ENCODE measurements around the gene G6PD. TPM values are rescaled to one million over a fixed set of nuclear protein-coding genes. Genes with fewer than 3 reads are reported as not detected.

The G6PD gene
- total RNA-seq, 4 donors from 2014 or later: 46.5 to 180 (median 79.9) TPM

DNA sequence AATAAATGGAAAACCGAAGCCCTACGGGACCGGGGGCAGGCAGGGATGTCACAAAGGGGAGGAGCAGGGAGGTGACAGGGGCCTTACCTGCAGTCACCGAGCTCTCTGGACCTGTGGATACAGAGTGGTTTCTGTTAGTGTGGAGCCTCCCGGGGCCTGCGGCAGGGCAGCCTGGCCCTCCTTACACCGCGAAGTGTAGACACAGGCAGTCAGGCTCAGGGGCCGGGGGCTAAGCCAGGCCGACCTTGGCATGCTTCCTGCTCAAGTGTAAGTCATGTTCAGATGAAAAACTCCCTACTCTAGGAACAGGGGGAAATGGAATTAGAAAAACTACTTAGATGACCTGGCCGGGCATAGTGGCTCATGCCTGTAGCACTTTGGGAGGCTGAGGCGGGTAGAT, 34.9 kb downstream of the G6PD start:
- 94% methylated on average over 11 of the region's 12 CpGs; no CpG with 5 or more reads in 1 of the 2 donors for WGBS, 2 donors
- no peak overlapping the region for H3K27ac ChIP-seq
- no peaks in the 10 kb centered on the region for H3K27me3 ChIP-seq
- no peaks in the 10 kb centered on the region for H3K9me3 ChIP-seq
- peaks cover 0 to 57% (median 0%) of the 10 kb centered on the region in 3 donors for H3K36me3 ChIP-seq
- intact Hi-C loops (cut with DNase I): no loop called here
- H3K4me3 ChIP-seq: no peak overlapping the region
- TF ChIP-seq, protein P1, sequence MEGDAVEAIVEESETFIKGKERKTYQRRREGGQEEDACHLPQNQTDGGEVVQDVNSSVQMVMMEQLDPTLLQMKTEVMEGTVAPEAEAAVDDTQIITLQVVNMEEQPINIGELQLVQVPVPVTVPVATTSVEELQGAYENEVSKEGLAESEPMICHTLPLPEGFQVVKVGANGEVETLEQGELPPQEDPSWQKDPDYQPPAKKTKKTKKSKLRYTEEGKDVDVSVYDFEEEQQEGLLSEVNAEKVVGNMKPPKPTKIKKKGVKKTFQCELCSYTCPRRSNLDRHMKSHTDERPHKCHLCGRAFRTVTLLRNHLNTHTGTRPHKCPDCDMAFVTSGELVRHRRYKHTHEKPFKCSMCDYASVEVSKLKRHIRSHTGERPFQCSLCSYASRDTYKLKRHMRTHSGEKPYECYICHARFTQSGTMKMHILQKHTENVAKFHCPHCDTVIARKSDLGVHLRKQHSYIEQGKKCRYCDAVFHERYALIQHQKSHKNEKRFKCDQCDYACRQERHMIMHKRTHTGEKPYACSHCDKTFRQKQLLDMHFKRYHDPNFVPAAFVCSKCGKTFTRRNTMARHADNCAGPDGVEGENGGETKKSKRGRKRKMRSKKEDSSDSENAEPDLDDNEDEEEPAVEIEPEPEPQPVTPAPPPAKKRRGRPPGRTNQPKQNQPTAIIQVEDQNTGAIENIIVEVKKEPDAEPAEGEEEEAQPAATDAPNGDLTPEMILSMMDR (IDR thresholded peaks at IDR 0.05): no peak
- TF ChIP-seq POLR2A (IDR thresholded peaks at IDR 0.05): no peak
- H3K4me1 ChIP-seq: peaks cover 0 to 16% (median 0%) of the 10 kb centered on the region in 3 donors
- no peak for DNase-seq

DNA sequence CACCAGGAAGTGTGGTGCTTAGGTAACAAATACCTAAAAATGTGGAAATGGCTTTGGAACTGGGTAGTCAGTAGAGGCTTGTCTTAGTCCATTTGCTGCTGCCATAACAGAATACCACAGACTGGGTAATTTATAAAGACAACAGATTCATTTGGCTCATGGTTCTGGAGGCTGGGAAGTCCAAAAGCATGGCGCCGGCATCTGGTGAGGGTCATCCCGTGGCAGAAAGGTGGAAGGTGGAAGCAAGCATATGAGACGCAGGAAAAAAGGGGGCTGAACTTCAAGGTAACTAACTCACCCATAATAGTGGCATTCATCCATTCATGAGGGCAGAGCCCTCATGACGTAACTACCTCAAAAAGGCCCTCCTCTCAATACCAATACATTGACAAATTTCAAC, 37.2 kb downstream of the G6PD start:
- Histone ChIP-seq H3K9me3 (no peaks in the 10 kb centered on the region), H3K4me3 (no peak overlapping the region), H3K36me3 (peaks cover 0 to 77% (median 0%) of the 10 kb centered on the region in 3 donors), H3K27ac (no peak overlapping the region), H3K4me1 (peaks cover 0 to 3% (median 0%) of the 10 kb centered on the region in 3 donors), H3K27me3 (no peaks in the 10 kb centered on the region)
- 77 to 100% methylated on average over 1 to 5 of the region's 5 CpGs for WGBS, 2 donors
- no peak for DNase-seq
- TF ChIP-seq, protein P1 (IDR thresholded peaks at IDR 0.05): no peak
- no peak for TF ChIP-seq POLR2A (IDR thresholded peaks at IDR 0.05)
- intact Hi-C loops (cut with DNase I): no loop called here

DNA sequence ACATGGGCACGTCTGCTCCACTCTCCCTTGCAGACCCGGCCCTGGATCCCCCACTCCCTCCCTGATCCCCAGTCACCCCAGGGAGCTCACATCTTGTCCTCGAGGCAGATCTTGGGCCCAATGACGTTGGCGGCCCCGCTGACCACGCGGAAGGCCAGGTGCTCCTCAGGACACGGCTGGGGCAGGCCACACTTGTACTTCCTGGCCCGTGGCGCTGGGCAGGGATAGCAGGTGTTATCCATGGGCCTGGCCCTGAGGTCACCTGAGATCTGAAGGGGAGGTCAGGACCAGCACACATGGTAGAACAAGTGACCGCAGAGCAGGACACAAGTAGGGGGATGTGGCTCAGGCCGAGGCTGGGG, 38.3 kb downstream of the G6PD start:
- Histone ChIP-seq H3K27me3 (no peaks in the 10 kb centered on the region), H3K4me3 (no peak overlapping the region), H3K27ac (no peak overlapping the region), H3K9me3 (no peaks in the 10 kb centered on the region), H3K4me1 (no peaks in the 10 kb centered on the region), H3K36me3 (peaks cover 0 to 77% (median 0%) of the 10 kb centered on the region in 3 donors)
- TF ChIP-seq, protein P1 (IDR thresholded peaks at IDR 0.05): no peak
- no peak for TF ChIP-seq POLR2A (IDR thresholded peaks at IDR 0.05)
- intact Hi-C loops (cut with DNase I): no loop called here
- whole genome bisulfite sequencing, 2 donors: 69 to 94% methylated on average over 3 of the region's 13 CpGs
- no peak for DNase-seq

DNA sequence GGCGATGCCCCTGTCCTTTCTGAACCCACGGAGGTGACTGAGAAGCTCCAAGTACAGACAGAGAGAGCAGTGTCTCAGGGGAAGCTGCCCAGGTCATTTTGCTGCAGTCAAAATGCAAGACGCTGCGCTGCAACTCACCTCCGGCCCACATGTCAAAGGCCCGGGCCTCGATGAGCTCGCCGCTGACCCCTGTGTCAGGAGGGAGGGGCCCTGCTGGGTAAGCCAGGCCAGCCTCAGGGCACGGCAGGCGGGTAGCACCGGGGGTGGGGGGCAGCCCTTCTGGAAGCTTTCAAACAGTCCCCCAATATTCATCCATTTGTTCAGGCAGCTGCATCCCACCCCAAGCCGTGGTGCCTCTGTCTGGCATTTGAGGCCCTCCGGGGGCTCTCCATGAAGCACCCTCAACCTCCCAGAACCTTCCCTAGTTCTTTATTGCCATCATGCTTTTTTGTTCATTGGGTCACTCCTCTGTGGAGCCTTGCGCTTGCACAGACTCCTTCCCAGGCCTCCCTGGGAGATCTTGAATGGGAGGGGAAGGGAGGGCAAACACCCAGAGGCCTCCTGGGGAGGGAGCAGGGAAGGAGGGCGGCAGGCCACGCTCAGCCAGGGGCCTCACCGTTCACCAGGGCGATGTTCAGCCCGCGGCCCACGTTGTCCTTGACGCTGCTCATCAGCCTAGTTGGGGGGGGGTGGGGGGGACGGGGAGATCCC, 38.8 kb downstream of the G6PD start:
- TF ChIP-seq POLR2A (IDR thresholded peaks at IDR 0.05): no peak
- TF ChIP-seq, protein P1 (IDR thresholded peaks at IDR 0.05): no peak
- Histone ChIP-seq H3K36me3 (peaks cover 0 to 77% (median 0%) of the 10 kb centered on the region in 3 donors), H3K4me1 (no peaks in the 10 kb centered on the region), H3K27me3 (no peaks in the 10 kb centered on the region), H3K27ac (no peak overlapping the region), H3K4me3 (no peak overlapping the region), H3K9me3 (no peaks in the 10 kb centered on the region)
- intact Hi-C loops (cut with DNase I): no loop called here
- DNase-seq: no peak
- WGBS, 2 donors: 96 to 100% methylated on average over 2 to 9 of the region's 24 CpGs

DNA sequence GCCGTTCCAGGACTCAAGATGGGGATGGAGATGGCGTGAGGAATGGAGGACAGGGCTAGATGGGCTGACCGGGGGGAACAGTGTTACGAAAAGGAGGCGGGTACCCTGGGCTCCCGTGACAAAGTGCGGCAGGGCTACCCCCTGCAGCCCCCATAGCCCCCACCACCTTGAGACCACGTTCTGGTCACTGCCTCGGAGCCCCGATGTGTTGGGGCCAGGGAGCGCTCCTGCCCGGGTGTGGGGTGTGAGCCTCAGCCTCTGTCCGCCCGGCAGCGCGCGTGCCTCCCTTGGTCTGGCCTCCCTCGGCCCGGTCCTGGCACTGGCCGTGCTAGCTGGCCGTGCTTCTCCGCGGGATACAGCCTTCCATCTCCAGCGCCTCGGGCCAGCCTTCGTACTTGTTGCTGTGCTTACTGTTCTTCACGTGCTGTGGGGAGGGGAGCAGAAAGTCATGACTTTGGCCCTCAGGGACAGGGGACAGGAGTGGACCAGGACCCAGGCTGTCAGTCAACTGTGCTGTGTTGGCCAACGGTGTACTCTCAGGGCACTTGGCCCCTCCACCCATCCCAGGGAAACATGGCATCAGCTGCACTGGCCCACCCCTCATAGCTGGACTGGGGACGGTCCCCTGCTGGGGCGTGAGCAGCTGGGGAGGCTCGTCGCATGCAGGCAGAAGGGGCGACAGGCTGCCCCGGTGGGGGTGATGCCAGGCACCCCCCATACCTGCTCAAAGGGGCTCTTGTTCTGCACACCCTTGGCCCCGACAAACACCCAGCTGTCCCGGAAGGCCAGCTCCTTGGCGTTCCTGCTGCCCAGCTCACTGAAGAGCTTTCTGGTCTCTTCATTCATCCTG, 39.9 kb downstream of the G6PD start:
- intact Hi-C loops (cut with DNase I): no loop called here
- Histone ChIP-seq H3K4me3 (no peak overlapping the region), H3K27ac (no peak overlapping the region), H3K27me3 (no peaks in the 10 kb centered on the region), H3K9me3 (no peaks in the 10 kb centered on the region), H3K36me3 (peaks cover 0 to 67% (median 0%) of the 10 kb centered on the region in 3 donors), H3K4me1 (no peaks in the 10 kb centered on the region)
- WGBS, 2 donors: 76 to 100% methylated on average over 1 to 2 of the region's 37 CpGs
- TF ChIP-seq, protein P1 (IDR thresholded peaks at IDR 0.05): no peak
- TF ChIP-seq POLR2A (IDR thresholded peaks at IDR 0.05): no peak
- DNase-seq: no peak

Data from esophagus squamous epithelium (tissue), 5 donors.